SIG-M5 (cell line): Measurements from ENCODE around the gene ERAP2.
"Not testable (repeated sequence)": the region's sequence is repeated elsewhere in the genome, so short reads cannot be mapped to it uniquely, and the experiment has no call there.

Experiments
- DNase-seq: peaks from one replicate; lab custom pipeline; 2025; lab: John Stamatoyannopoulos, UW

ERAP2 gene

GRCh38 chr5:96876292-96876850 lies at the start of gene ERAP2:
Gene ERAP2, plus strand, starts transcription at chr5:96876500. Its CDS starts 3,186 bp downstream, at chr5:96879686.
- DNase-seq: no peak

GRCh38 chr5:96829297-96829696 lies 47.0 kb upstream of the ERAP2 start:
- no peak for DNase-seq

GRCh38 chr5:96834016-96834415 lies 42.3 kb upstream of the ERAP2 start:
- no peak for DNase-seq

GRCh38 chr5:96835791-96836191 lies 40.5 kb upstream of the ERAP2 start:
- no peak for DNase-seq

GRCh38 chr5:96836817-96837216 lies 39.5 kb upstream of the ERAP2 start:
- DNase-seq: no peak

GRCh38 chr5:96837303-96837702 lies 39.0 kb upstream of the ERAP2 start:
- DNase-seq: no peak

- DNase-seq: no peak
These were observed 37.9 kb upstream of the ERAP2 start for GRCh38 chr5:96838201-96839070.

GRCh38 chr5:96839071-96839592 lies 37.2 kb upstream of the ERAP2 start:
- no peak for DNase-seq

GRCh38 chr5:96841931-96842330 lies 34.4 kb upstream of the ERAP2 start:
- not testable (repeated sequence) for DNase-seq

GRCh38 chr5:96843140-96843539 lies 33.2 kb upstream of the ERAP2 start:
- DNase-seq: no peak

- DNase-seq: no peak
These were observed 31.8 kb upstream of the ERAP2 start for GRCh38 chr5:96844481-96844990.

- no peak for DNase-seq
These were observed 24.8 kb upstream of the ERAP2 start for GRCh38 chr5:96851312-96852062.

GRCh38 chr5:96852759-96853158 lies 23.5 kb upstream of the ERAP2 start:
- no peak for DNase-seq

GRCh38 chr5:96854067-96854466 lies 22.2 kb upstream of the ERAP2 start:
- DNase-seq: no peak

- DNase-seq: no peak
These were observed 21.0 kb upstream of the ERAP2 start for GRCh38 chr5:96855031-96855872.

- DNase-seq: no peak
These were observed 19.9 kb upstream of the ERAP2 start for GRCh38 chr5:96856371-96856770.

- DNase-seq: no peak
These were observed 18.8 kb upstream of the ERAP2 start for GRCh38 chr5:96857454-96857853.

- DNase-seq: no peak
These were observed 18.4 kb upstream of the ERAP2 start for GRCh38 chr5:96857924-96858323.

- DNase-seq: no peak
These were observed 16.9 kb upstream of the ERAP2 start for GRCh38 chr5:96859375-96859774.

GRCh38 chr5:96861076-96861475 lies 15.2 kb upstream of the ERAP2 start:
- no peak for DNase-seq

- no peak for DNase-seq
These were observed 13.2 kb upstream of the ERAP2 start for GRCh38 chr5:96863114-96863513.
